Measurements from ENCODE around the gene KLRF1.

Gene KLRF1

GRCh38 chr12:9881246-9881645 lies 54.0 kb downstream of the KLRF1 start, which contains the start of gene KLRF2:
Gene KLRF2, plus strand, starts transcription at chr12:9881489. Its CDS starts 107 bp downstream, at chr12:9881596.
- no peak within 1 kb of the TSS for H3K4me3 ChIP-seq (ENCODE audit: low read depth, low read length)
- TF ChIP-seq CTCF (IDR thresholded peaks at IDR 0.05; ENCODE audit: borderline replicate concordance, insufficient read depth, low read depth, low read length) = no peak

- TF ChIP-seq CTCF (IDR thresholded peaks at IDR 0.05; ENCODE audit: borderline replicate concordance, insufficient read depth, low read depth, low read length) = no peak
- H3K4me3 ChIP-seq (ENCODE audit: low read depth, low read length) = no peak overlapping the region
Observed at GRCh38 chr12:9881988-9882387, 54.7 kb downstream of the KLRF1 start.

- H3K4me3 ChIP-seq (ENCODE audit: low read depth, low read length) = no peak overlapping the region
- TF ChIP-seq CTCF (IDR thresholded peaks at IDR 0.05; ENCODE audit: borderline replicate concordance, insufficient read depth, low read depth, low read length) = no peak
Observed at GRCh38 chr12:9883175-9883574, 55.9 kb downstream of the KLRF1 start.

GRCh38 chr12:9888665-9889273 lies 61.5 kb downstream of the KLRF1 start:
- no peak for TF ChIP-seq CTCF (IDR thresholded peaks at IDR 0.05; ENCODE audit: borderline replicate concordance, insufficient read depth, low read depth, low read length)
- H3K4me3 ChIP-seq (ENCODE audit: low read depth, low read length) = no peak overlapping the region

Measured in GM12875 (cell line).